Mesenchymal stem cell (in vitro differentiated cells and primary cell): ENCODE results near the gene SLC26A3.

Experiments
- DNase-seq: peaks from one replicate; pipeline ENCODE4 v3.0.0-alpha.2; 2013
- H2AFZ ChIP-seq: one replicate; pipeline ENCODE4 v1.6.1; 2013; ENCODE audit warnings: low read depth, mild to moderate bottlenecking, control low read depth, inconsistent platforms, low read length, moderate library complexity
- H2AK5ac ChIP-seq: 2 replicates; pipeline ENCODE4 v1.6.1; 2013; ENCODE audit warnings: low read length, moderate library complexity, mild to moderate bottlenecking, inconsistent platforms; ENCODE audit not compliant: severe bottlenecking
- H2BK120ac ChIP-seq: one replicate; pipeline ENCODE4 v1.6.1; 2013; ENCODE audit warnings: low read depth, mild to moderate bottlenecking, inconsistent platforms, low read length, moderate library complexity
- H2BK12ac ChIP-seq, 2 experiments: one replicate each; pipeline ENCODE4 v1.6.1; 2013; ENCODE audit warnings: inconsistent platforms in 2 of 2, low read length in 2 of 2, mild to moderate bottlenecking in 2 of 2, moderate library complexity in 2 of 2, control low read depth in 1 of 2
- H2BK15ac ChIP-seq: one replicate; pipeline ENCODE4 v1.6.1; 2013; ENCODE audit warnings: mild to moderate bottlenecking, low read depth, inconsistent platforms; ENCODE audit not compliant: poor library complexity, severe bottlenecking
- H2BK5ac ChIP-seq: 2 replicates; pipeline ENCODE4 v1.6.1; 2013; ENCODE audit warnings: low read depth, mild to moderate bottlenecking, low read length, control low read depth, inconsistent platforms; ENCODE audit not compliant: poor library complexity, severe bottlenecking
- H3K14ac ChIP-seq, 2 experiments: one replicate each; pipeline ENCODE4 v1.6.1; 2013; ENCODE audit warnings: inconsistent platforms in 2 of 2, low read length in 2 of 2, control low read depth in 1 of 2, mild to moderate bottlenecking in 1 of 2, moderate library complexity in 1 of 2
- H3K18ac ChIP-seq, 2 experiments: one replicate each; pipeline ENCODE4 v1.6.1; 2013; ENCODE audit warnings: inconsistent platforms in 2 of 2, low read length in 2 of 2, control low read depth in 1 of 2, low read depth in 1 of 2, mild to moderate bottlenecking in 1 of 2
- H3K23ac ChIP-seq, 2 experiments: one replicate each; pipeline ENCODE4 v1.6.1; 2013; ENCODE audit warnings: inconsistent platforms in 2 of 2, low read length in 2 of 2, mild to moderate bottlenecking in 2 of 2, moderate library complexity in 2 of 2, control low read depth in 1 of 2
- H3K27ac ChIP-seq: 2 replicates; pipeline ENCODE4 v1.5.1; 2013; ENCODE audit warnings: mild to moderate bottlenecking, moderate library complexity, low read length, control low read depth, inconsistent platforms; ENCODE audit not compliant: poor library complexity, severe bottlenecking
- H3K27me3 ChIP-seq, 2 experiments: 2 replicates each; pipeline versions ENCODE4 v1.6.1 to v1.7.0; 2013; ENCODE audit warnings: low read length in 2 of 2, mild to moderate bottlenecking in 2 of 2, moderate library complexity in 2 of 2, control low read depth in 1 of 2, inconsistent platforms in 1 of 2; ENCODE audit not compliant: control insufficient read depth in 1 of 2, insufficient read depth in 1 of 2
- H3K36me3 ChIP-seq, 2 experiments: 2 replicates each; pipeline versions ENCODE4 v1.6.1 to v1.7.0; 2013; ENCODE audit warnings: low read length in 2 of 2, control low read depth in 1 of 2, inconsistent platforms in 1 of 2, low read depth in 1 of 2, mild to moderate bottlenecking in 1 of 2; ENCODE audit not compliant: insufficient read depth in 2 of 2, control insufficient read depth in 1 of 2
- H3K4ac ChIP-seq, 2 experiments: one replicate each; pipeline ENCODE4 v1.6.1; 2013; ENCODE audit warnings: inconsistent platforms in 2 of 2, low read length in 2 of 2, mild to moderate bottlenecking in 2 of 2, moderate library complexity in 2 of 2, control low read depth in 1 of 2, low read depth in 1 of 2
- H3K4me1 ChIP-seq: 2 replicates; pipeline ENCODE4 v1.6.1; 2013; ENCODE audit warnings: low read depth, low read length, control low read depth; ENCODE audit not compliant: control insufficient read depth, insufficient read depth
- H3K4me2 ChIP-seq: 2 replicates; pipeline ENCODE4 v1.6.1; 2013; ENCODE audit warnings: low read length, mild to moderate bottlenecking, inconsistent platforms; ENCODE audit not compliant: poor library complexity, severe bottlenecking
- H3K4me3 ChIP-seq, 2 experiments: 2 replicates each; pipeline versions ENCODE4 v1.5.1 to v1.7.0; 2013; ENCODE audit warnings: low read length in 2 of 2, mild to moderate bottlenecking in 2 of 2, control low read depth in 1 of 2, low read depth in 1 of 2; ENCODE audit not compliant: insufficient read depth in 1 of 2
- H3K79me1 ChIP-seq: replicated peaks from 2 replicates; pipeline ENCODE4 v1.6.1; 2013; ENCODE audit warnings: mild to moderate bottlenecking, control low read depth, low read length, inconsistent platforms; ENCODE audit not compliant: poor library complexity, severe bottlenecking
- H3K9ac ChIP-seq: 2 replicates; pipeline ENCODE4 v1.7.0; 2013; ENCODE audit warnings: mild to moderate bottlenecking, low read length, moderate library complexity
- H3K9me3 ChIP-seq: 2 replicates; pipeline ENCODE4 v1.7.0; 2013; ENCODE audit warnings: mild to moderate bottlenecking, low read length; ENCODE audit not compliant: control insufficient read depth
- H4K8ac ChIP-seq: one replicate; pipeline ENCODE4 v1.6.1; 2013; ENCODE audit warnings: inconsistent platforms, mild to moderate bottlenecking, low read length, moderate library complexity
- H4K91ac ChIP-seq: one replicate; pipeline ENCODE4 v1.6.1; 2013; ENCODE audit warnings: mild to moderate bottlenecking, low read length, inconsistent platforms
- WGBS: methylation state at CpG from one replicate; pipeline ENCODE4 v1.1.7; 2013; ENCODE audit warnings: mixed read lengths; 5-methylcytosine and 5-hydroxymethylcytosine counted together

SLC26A3 gene

GRCh38 chr7:107779647-107780099, 23.4 kb downstream of the SLC26A3 start:
- no peak overlapping the region for H2BK120ac ChIP-seq
- DNase-seq = peak; percentile 17
- no peaks in the 10 kb centered on the region for H3K79me1 ChIP-seq
- no peak overlapping the region for H4K91ac ChIP-seq
- no peak overlapping the region for H3K4ac ChIP-seq
- no peak overlapping the region for H4K8ac ChIP-seq
- H2BK12ac ChIP-seq = no peak overlapping the region
- no peak overlapping the region for H3K4me3 ChIP-seq
- H3K9ac ChIP-seq = no peak overlapping the region
- no peak overlapping the region for H3K27ac ChIP-seq
- no peaks in the 10 kb centered on the region for H3K4me1 ChIP-seq
- no peak overlapping the region for H3K18ac ChIP-seq
- H3K27me3 ChIP-seq = peaks cover 2 to 11% of the 10 kb centered on the region in 2 experiments
- 80% methylated on average over 5 of the region's 6 CpGs for WGBS
- no peak overlapping the region for H2AFZ ChIP-seq
- H2AK5ac ChIP-seq = no peak overlapping the region
- no peaks in the 10 kb centered on the region for H3K36me3 ChIP-seq
- H2BK15ac ChIP-seq = no peak overlapping the region
- H3K4me2 ChIP-seq = no peak overlapping the region
- no peak overlapping the region for H3K23ac ChIP-seq
- H2BK5ac ChIP-seq = no peak overlapping the region
- H3K14ac ChIP-seq = no peak overlapping the region
- H3K9me3 ChIP-seq = no peaks in the 10 kb centered on the region

GRCh38 chr7:107778283-107778682, 24.7 kb downstream of the SLC26A3 start:
- Histone ChIP-seq H2BK5ac (no peak overlapping the region), H3K18ac (no peak overlapping the region), H2AFZ (no peak overlapping the region), H3K23ac (no peak overlapping the region), H3K27ac (no peak overlapping the region), H2AK5ac (no peak overlapping the region), H4K91ac (no peak overlapping the region), H3K9ac (no peak overlapping the region), H2BK12ac (no peak overlapping the region), H3K14ac (no peak overlapping the region), H3K36me3 (no peaks in the 10 kb centered on the region), H3K4ac (no peak overlapping the region), H3K4me2 (no peak overlapping the region), H2BK15ac (no peak overlapping the region), H3K4me1 (no peaks in the 10 kb centered on the region), H3K9me3 (no peaks in the 10 kb centered on the region), H3K27me3 (peaks cover 0 to 11% of the 10 kb centered on the region in 2 experiments), H2BK120ac (no peak overlapping the region), H3K79me1 (no peaks in the 10 kb centered on the region), H3K4me3 (no peak overlapping the region), H4K8ac (no peak overlapping the region)
- no peak for DNase-seq
- WGBS = 83% methylated on average over 3 of the region's 4 CpGs

- H3K27ac ChIP-seq = no peak overlapping the region
Observed at GRCh38 chr7:107777702-107778101, 25.3 kb downstream of the SLC26A3 start.

GRCh38 chr7:107773027-107773426, 30.0 kb downstream of the SLC26A3 start:
- Histone ChIP-seq H3K9me3 (no peaks in the 10 kb centered on the region), H3K9ac (no peak overlapping the region), H2BK15ac (no peak overlapping the region), H3K79me1 (no peaks in the 10 kb centered on the region), H3K4me3 (no peak overlapping the region), H3K23ac (no peak overlapping the region), H3K4me1 (no peaks in the 10 kb centered on the region), H2BK120ac (no peak overlapping the region), H3K36me3 (no peaks in the 10 kb centered on the region), H3K18ac (no peak overlapping the region), H3K27ac (no peak overlapping the region), H4K8ac (no peak overlapping the region), H2AK5ac (no peak overlapping the region), H3K4me2 (no peak overlapping the region), H4K91ac (no peak overlapping the region), H2BK5ac (no peak overlapping the region), H2AFZ (no peak overlapping the region), H3K27me3 (peaks cover 0 to 8% of the 10 kb centered on the region in 2 experiments), H3K4ac (no peak overlapping the region), H3K14ac (no peak overlapping the region), H2BK12ac (no peak overlapping the region)
- WGBS = 86% methylated on average over 1 of the region's 2 CpGs
- no peak for DNase-seq

More at GRCh38 chr7:107777702-107778101, 25.3 kb downstream of the SLC26A3 start:
- no peak overlapping the region for H2BK12ac ChIP-seq
- no peak overlapping the region for H3K4me2 ChIP-seq
- no peaks in the 10 kb centered on the region for H3K4me1 ChIP-seq
- no peaks in the 10 kb centered on the region for H3K36me3 ChIP-seq
- no peak overlapping the region for H4K8ac ChIP-seq
- no peak overlapping the region for H3K14ac ChIP-seq
- no peaks in the 10 kb centered on the region for H3K79me1 ChIP-seq
- WGBS = 79% methylated on average over 2 of the region's 3 CpGs
- H3K9me3 ChIP-seq = no peaks in the 10 kb centered on the region
- H2BK15ac ChIP-seq = no peak overlapping the region
- H3K4me3 ChIP-seq = no peak overlapping the region
- no peak overlapping the region for H3K4ac ChIP-seq
- no peak overlapping the region for H2AFZ ChIP-seq
- H2BK120ac ChIP-seq = no peak overlapping the region
- DNase-seq = no peak
- H3K23ac ChIP-seq = no peak overlapping the region
- peaks cover 0 to 7% of the 10 kb centered on the region in 2 experiments for H3K27me3 ChIP-seq
- H3K9ac ChIP-seq = no peak overlapping the region
- no peak overlapping the region for H3K18ac ChIP-seq
- no peak overlapping the region for H2BK5ac ChIP-seq
- no peak overlapping the region for H2AK5ac ChIP-seq
- no peak overlapping the region for H4K91ac ChIP-seq
